DLD1 (cell line): ENCODE data around the gene CACNA1B.
"Not testable (repeated sequence)": the region's sequence is repeated elsewhere in the genome, so short reads cannot be mapped to it uniquely, and the experiment has no call there.

Experiments
- in situ Hi-C: cut with HindIII; loops from 2 replicates; pipeline ENCODE4 v1.10.0; 2017; ENCODE audit warnings: low sequenced_read_pairs

Gene CACNA1B

DNA sequence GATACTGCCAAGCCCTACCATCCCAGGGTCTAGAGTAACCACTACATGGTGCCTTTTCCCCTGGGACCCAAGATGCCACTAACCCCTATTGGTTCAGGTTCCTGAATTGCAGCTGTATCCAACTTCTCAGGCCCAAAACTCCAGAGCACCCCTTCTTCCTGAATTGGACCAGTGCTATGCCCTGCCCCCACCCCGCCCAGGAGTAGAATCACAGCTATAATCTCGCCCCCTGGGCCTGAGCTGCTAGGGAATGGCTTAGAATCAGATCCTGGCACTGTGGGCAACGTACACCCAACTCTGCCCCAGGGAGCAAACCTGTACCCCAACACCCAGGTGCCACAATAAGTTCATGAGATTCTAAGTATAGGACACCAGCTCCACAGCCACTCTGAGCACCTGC is 206.3 kb downstream of the CACNA1B start:
- in situ Hi-C loops, result no loop called here

GRCh38 chr9:138085568-138085967 is 208.0 kb downstream of the CACNA1B start:
- in situ Hi-C loops, result no loop called here

DNA sequence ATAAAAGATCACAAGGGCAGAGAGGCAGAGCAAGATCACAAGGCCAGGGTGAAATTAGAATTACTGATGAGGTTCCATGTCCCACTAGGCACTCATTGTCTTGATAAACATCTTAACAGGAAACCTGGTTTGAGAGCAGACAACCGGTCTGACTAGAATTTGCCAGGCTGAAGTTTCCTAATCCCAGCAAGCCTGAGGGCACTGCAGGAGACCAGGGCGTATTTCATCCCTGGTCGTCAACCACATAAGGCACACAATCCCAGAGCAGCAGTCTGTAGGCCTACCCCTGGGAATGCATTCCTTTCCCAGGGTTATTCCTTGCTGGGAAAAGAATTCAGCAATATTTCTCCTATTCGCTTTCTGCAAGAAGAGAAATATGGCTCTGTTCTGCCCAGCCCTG is 214.5 kb downstream of the CACNA1B start:
- in situ Hi-C loops, result not testable (repeated sequence)

- in situ Hi-C loops, result no loop called here
Measured at GRCh38 chr9:138094028-138094427, 216.4 kb downstream of the CACNA1B start.

DNA sequence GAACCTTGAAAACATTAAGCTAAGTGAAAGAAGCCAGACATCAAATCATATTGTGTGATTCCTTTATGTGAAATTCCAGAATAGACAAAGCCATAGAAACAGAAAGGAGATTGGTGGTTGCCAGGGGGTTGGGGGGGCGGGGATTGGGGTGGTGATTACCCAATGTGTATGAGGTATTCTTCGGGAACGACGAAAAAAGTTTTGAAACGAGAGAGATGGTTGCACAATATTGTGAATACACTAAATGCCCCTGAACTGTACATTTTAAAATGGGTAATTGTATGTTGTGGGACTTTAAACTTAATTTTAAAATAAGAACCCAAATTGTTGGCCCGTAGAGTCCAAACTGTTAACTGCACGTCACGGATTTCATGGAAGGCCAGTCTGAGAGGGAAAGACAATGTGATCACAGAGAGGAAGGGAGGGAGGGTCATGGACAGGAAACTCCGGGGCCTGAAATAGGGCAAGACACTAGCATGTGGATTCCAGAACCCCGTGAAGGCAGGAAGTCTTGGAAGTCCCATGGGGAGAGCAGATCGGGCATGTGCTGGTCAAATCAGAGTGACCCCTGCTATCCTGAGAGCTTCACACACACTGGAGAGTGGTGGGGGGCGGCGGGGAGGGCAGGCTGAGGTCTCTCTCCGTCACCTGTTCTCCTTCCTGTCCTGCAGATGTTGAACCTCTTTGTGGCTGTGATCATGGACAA is 218.4 kb downstream of the CACNA1B start:
- in situ Hi-C loops, result no loop called here

- in situ Hi-C loops, result no loop called here
Measured at GRCh38 chr9:138096519-138096845, 218.9 kb downstream of the CACNA1B start.

DNA sequence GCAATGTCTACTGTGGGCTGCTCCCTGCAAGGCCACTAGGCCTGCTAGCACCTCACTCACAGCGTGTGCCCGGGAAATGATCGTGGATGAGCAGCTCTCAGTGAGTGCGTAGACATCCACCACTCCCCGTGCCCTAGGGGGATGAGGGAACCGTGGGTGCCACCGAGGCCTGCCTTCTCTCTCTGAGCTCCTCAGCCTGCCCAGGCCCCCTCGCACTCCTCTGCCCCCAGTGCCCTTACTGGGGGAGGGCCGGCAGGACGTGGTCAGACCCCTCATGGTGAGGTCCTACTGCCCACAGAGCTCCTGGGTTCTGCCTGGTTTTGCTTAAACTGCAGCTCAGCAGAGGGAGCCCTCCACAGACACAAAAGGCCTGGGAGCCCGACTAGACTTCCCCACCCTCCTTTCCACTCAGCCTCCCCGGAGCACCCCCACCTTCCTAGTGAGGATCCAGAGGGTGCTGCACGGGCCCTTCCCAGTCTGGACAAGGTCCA is 220.0 kb downstream of the CACNA1B start:
- in situ Hi-C loops, result no loop called here

GRCh38 chr9:138098116-138098907 is 220.7 kb downstream of the CACNA1B start:
- in situ Hi-C loops, result no loop called here

GRCh38 chr9:138098908-138099791 is 221.6 kb downstream of the CACNA1B start:
- in situ Hi-C loops, result no loop called here

- in situ Hi-C loops, result no loop called here
Measured at GRCh38 chr9:138099803-138100598, 222.4 kb downstream of the CACNA1B start.

DNA sequence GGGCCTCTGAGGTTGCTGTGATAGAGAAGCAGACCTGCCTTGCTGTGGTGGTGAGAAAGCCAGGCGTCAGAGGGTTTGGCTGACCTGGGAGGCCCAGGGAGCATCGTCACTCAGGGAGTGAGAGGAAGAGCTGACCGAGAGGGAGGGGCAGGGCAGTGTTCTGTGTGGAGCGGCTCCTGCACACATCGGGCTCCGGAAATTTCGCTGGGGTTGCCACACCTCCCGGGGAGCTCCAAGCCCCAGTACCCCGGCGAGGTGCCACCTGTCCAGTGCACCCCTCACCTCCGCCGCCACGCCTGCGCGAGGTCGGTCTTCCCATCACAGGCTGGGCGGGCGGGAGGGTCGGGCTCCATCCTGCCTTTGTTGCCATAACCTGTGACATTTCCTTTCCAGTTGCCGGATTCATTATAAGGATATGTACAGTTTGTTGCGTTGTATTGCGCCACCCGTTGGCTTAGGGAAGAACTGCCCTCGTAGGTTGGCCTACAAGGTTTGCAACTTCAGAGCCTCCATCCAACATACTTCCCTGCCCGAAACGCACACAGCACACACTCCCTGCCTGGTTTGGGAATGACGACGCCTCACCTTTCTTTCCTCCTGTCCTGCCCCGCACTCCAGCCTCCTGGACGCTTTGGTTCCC is 223.2 kb downstream of the CACNA1B start:
- in situ Hi-C loops, result no loop called here

- in situ Hi-C loops, result no loop called here
Measured at GRCh38 chr9:138101444-138102234, 224.1 kb downstream of the CACNA1B start.

DNA sequence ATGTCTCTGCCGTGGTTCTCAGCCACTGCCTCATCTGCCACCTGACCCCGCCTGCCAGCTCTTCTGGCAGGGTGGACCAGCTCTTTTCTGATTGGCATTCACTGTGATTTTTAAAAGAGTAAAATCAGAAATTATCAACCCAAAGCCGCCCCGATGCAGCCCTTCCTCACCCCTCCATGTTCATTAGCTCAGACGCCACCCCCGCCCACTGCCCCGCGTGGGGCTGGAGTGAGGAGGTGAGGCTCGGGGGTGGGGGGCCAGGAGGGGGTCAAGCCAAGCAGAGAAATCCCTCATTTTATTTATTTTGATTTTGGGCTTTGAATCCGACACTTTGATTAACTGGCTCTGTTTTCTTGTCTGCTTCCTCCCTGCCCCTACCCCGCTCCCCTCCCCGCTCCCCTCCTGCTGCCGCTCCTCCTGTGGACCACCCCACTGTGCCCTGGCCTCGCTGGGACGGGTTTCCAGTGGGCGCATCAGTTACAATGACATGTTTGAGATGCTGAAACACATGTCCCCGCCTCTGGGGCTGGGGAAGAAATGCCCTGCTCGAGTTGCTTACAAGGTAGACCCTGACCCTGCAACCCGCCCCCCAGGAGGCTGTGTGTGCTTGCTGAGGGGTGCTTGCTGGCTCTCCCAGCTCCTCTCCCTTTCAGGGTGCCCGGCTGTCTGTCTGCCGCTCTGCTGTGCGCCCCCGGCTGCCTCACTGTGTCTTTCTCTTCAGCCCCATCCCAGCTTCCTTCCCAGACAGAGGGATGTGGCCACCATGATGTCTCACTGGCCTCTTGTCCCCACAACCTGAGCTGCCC is 224.9 kb downstream of the CACNA1B start:
- in situ Hi-C loops, result no loop called here

- in situ Hi-C loops, result no loop called here
Measured at GRCh38 chr9:138103111-138103848, 225.7 kb downstream of the CACNA1B start.

DNA sequence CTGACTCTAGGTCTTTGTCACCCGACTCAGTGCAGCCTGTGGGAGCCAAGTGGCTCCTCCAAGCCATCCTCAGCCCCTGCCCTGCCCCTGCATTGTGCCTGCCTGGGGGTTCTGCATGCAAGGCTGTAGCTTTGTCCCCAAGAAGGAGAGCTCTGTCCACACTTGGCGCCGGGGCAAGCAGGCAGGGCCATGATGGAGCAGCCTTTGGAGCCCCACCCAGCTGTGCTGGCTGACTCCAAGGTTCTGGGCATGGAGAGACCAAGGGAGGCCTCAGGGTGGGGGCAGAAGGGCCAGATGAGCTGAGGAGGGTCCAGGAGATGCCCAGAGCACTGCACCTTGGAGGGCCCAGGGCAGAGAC is 226.2 kb downstream of the CACNA1B start:
- in situ Hi-C loops, result no loop called here

- in situ Hi-C loops, result no loop called here
Measured at GRCh38 chr9:138104251-138105122, 226.9 kb downstream of the CACNA1B start.

DNA sequence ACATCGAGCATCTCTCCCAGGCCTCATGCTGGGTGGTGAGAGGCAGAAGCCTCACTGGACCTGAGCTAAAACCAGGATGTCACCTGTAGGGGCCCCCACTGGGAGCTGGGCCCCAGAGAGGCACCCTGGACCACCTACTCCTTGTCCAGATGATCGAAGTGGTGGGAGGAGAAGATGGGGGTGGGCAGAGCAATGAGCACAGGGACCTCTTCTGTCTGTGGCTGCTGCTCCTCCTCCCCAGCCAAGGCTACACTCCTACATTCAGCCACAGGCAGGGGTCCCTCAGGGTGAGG is 227.5 kb downstream of the CACNA1B start:
- in situ Hi-C loops, result no loop called here
